ENCODE measurements around the gene SMIM14. TPM values are rescaled to one million over a fixed set of nuclear protein-coding genes. Genes with fewer than 3 reads are reported as not detected.
"Not testable (repeated sequence)": the region's sequence is repeated elsewhere in the genome, so short reads cannot be mapped to it uniquely, and the experiment has no call there.

The SMIM14 gene
- total RNA-seq, 1 donor from 2014 or later = 15.7 TPM

- H3K9ac ChIP-seq (ENCODE audit: low read depth in 1 of 3, low read length in 3 of 3) = no peak overlapping the region
- no peak overlapping the region for H3K27ac ChIP-seq (ENCODE audit: low read depth, low read length)
- H3K36me3 ChIP-seq (ENCODE audit: control insufficient read depth in 3 of 3, insufficient read depth in 3 of 3, low read length in 3 of 3) = peaks cover 0 to 3% (median 0%) of the 10 kb centered on the region in 3 donors
- no peak overlapping the region for H3K4me3 ChIP-seq (ENCODE audit: low read length in 3 of 3)
- no peaks in the 10 kb centered on the region for H3K9me3 ChIP-seq (ENCODE audit: control insufficient read depth in 3 of 3, low read length in 3 of 3)
- no peaks in the 10 kb centered on the region for H3K27me3 ChIP-seq (ENCODE audit: control insufficient read depth in 3 of 3, insufficient read depth in 3 of 3, low read length in 3 of 3)
- no peaks in the 10 kb centered on the region for H3K4me1 ChIP-seq (ENCODE audit: control insufficient read depth in 3 of 3, insufficient read depth in 3 of 3, low read length in 3 of 3)
These were observed 11.3 kb downstream of the SMIM14 start for GRCh38 chr4:39627413-39627812.

GRCh38 chr4:39626913-39627312 lies 11.8 kb downstream of the SMIM14 start:
- Histone ChIP-seq H3K4me3 (ENCODE audit: low read length in 3 of 3) (no peak overlapping the region), H3K27ac (ENCODE audit: low read depth, low read length) (no peak overlapping the region), H3K4me1 (ENCODE audit: control insufficient read depth in 3 of 3, insufficient read depth in 3 of 3, low read length in 3 of 3) (no peaks in the 10 kb centered on the region), H3K9ac (ENCODE audit: low read depth in 1 of 3, low read length in 3 of 3) (no peak overlapping the region), H3K27me3 (ENCODE audit: control insufficient read depth in 3 of 3, insufficient read depth in 3 of 3, low read length in 3 of 3) (no peaks in the 10 kb centered on the region), H3K9me3 (ENCODE audit: control insufficient read depth in 3 of 3, low read length in 3 of 3) (no peaks in the 10 kb centered on the region), H3K36me3 (ENCODE audit: control insufficient read depth in 3 of 3, insufficient read depth in 3 of 3, low read length in 3 of 3) (peaks cover 0 to 3% (median 0%) of the 10 kb centered on the region in 3 donors)

GRCh38 chr4:39626261-39626660 lies 12.4 kb downstream of the SMIM14 start:
- H3K36me3 ChIP-seq (ENCODE audit: control insufficient read depth in 3 of 3, insufficient read depth in 3 of 3, low read length in 3 of 3) = peaks cover 0 to 3% (median 0%) of the 10 kb centered on the region in 3 donors

GRCh38 chr4:39621582-39621981 lies 17.1 kb downstream of the SMIM14 start:
- Histone ChIP-seq H3K36me3 (ENCODE audit: control insufficient read depth in 3 of 3, insufficient read depth in 3 of 3, low read length in 3 of 3) (peaks cover 0 to 3% (median 0%) of the 10 kb centered on the region in 3 donors), H3K27ac (ENCODE audit: low read depth, low read length) (no peak overlapping the region), H3K9me3 (ENCODE audit: control insufficient read depth in 3 of 3, low read length in 3 of 3) (no peaks in the 10 kb centered on the region), H3K9ac (ENCODE audit: low read depth in 1 of 3, low read length in 3 of 3) (no peak overlapping the region), H3K4me3 (ENCODE audit: low read length in 3 of 3) (no peak overlapping the region), H3K27me3 (ENCODE audit: control insufficient read depth in 3 of 3, insufficient read depth in 3 of 3, low read length in 3 of 3) (no peaks in the 10 kb centered on the region), H3K4me1 (ENCODE audit: control insufficient read depth in 3 of 3, insufficient read depth in 3 of 3, low read length in 3 of 3) (no peaks in the 10 kb centered on the region)

More at GRCh38 chr4:39626261-39626660, 12.4 kb downstream of the SMIM14 start:
- Histone ChIP-seq H3K9ac (ENCODE audit: low read depth in 1 of 3, low read length in 3 of 3) (no peak overlapping the region), H3K4me3 (ENCODE audit: low read length in 3 of 3) (no peak overlapping the region), H3K4me1 (ENCODE audit: control insufficient read depth in 3 of 3, insufficient read depth in 3 of 3, low read length in 3 of 3) (no peaks in the 10 kb centered on the region), H3K27me3 (ENCODE audit: control insufficient read depth in 3 of 3, insufficient read depth in 3 of 3, low read length in 3 of 3) (no peaks in the 10 kb centered on the region), H3K9me3 (ENCODE audit: control insufficient read depth in 3 of 3, low read length in 3 of 3) (no peaks in the 10 kb centered on the region), H3K27ac (ENCODE audit: low read depth, low read length) (no peak overlapping the region)

GRCh38 chr4:39620551-39621313 lies 17.9 kb downstream of the SMIM14 start:
- H3K36me3 ChIP-seq (ENCODE audit: control insufficient read depth in 3 of 3, insufficient read depth in 3 of 3, low read length in 3 of 3) = peaks cover 0 to 3% (median 0%) of the 10 kb centered on the region in 3 donors
- H3K27me3 ChIP-seq (ENCODE audit: control insufficient read depth in 3 of 3, insufficient read depth in 3 of 3, low read length in 3 of 3) = no peaks in the 10 kb centered on the region
- no peaks in the 10 kb centered on the region for H3K4me1 ChIP-seq (ENCODE audit: control insufficient read depth in 3 of 3, insufficient read depth in 3 of 3, low read length in 3 of 3)
- no peak overlapping the region for H3K27ac ChIP-seq (ENCODE audit: low read depth, low read length)
- no peaks in the 10 kb centered on the region for H3K9me3 ChIP-seq (ENCODE audit: control insufficient read depth in 3 of 3, low read length in 3 of 3)
- no peak overlapping the region for H3K4me3 ChIP-seq (ENCODE audit: low read length in 3 of 3)
- no peak overlapping the region for H3K9ac ChIP-seq (ENCODE audit: low read depth in 1 of 3, low read length in 3 of 3)

GRCh38 chr4:39617534-39617933 lies 21.1 kb downstream of the SMIM14 start:
- H3K36me3 ChIP-seq (ENCODE audit: control insufficient read depth in 3 of 3, insufficient read depth in 3 of 3, low read length in 3 of 3) = peaks cover 0 to 3% (median 0%) of the 10 kb centered on the region in 3 donors
- H3K4me1 ChIP-seq (ENCODE audit: control insufficient read depth in 3 of 3, insufficient read depth in 3 of 3, low read length in 3 of 3) = peaks cover 0 to 5% (median 4%) of the 10 kb centered on the region in 3 donors
- no peak overlapping the region for H3K27ac ChIP-seq (ENCODE audit: low read depth, low read length)
- no peaks in the 10 kb centered on the region for H3K27me3 ChIP-seq (ENCODE audit: control insufficient read depth in 3 of 3, insufficient read depth in 3 of 3, low read length in 3 of 3)
- no peaks in the 10 kb centered on the region for H3K9me3 ChIP-seq (ENCODE audit: control insufficient read depth in 3 of 3, low read length in 3 of 3)
- H3K9ac ChIP-seq (ENCODE audit: low read depth in 1 of 3, low read length in 3 of 3) = no peak overlapping the region
- H3K4me3 ChIP-seq (ENCODE audit: low read length in 3 of 3) = no peak overlapping the region

GRCh38 chr4:39616651-39617050 lies 22.0 kb downstream of the SMIM14 start:
- Histone ChIP-seq H3K9ac (ENCODE audit: low read depth in 1 of 3, low read length in 3 of 3) (no peak overlapping the region), H3K27ac (ENCODE audit: low read depth, low read length) (no peak overlapping the region), H3K4me3 (ENCODE audit: low read length in 3 of 3) (no peak overlapping the region), H3K9me3 (ENCODE audit: control insufficient read depth in 3 of 3, low read length in 3 of 3) (no peaks in the 10 kb centered on the region), H3K27me3 (ENCODE audit: control insufficient read depth in 3 of 3, insufficient read depth in 3 of 3, low read length in 3 of 3) (no peaks in the 10 kb centered on the region), H3K36me3 (ENCODE audit: control insufficient read depth in 3 of 3, insufficient read depth in 3 of 3, low read length in 3 of 3) (peaks cover 0 to 3% (median 0%) of the 10 kb centered on the region in 3 donors), H3K4me1 (ENCODE audit: control insufficient read depth in 3 of 3, insufficient read depth in 3 of 3, low read length in 3 of 3) (peaks cover 0 to 5% (median 4%) of the 10 kb centered on the region in 3 donors)

GRCh38 chr4:39616112-39616511 lies 22.6 kb downstream of the SMIM14 start:
- H3K9ac ChIP-seq (ENCODE audit: low read depth in 1 of 3, low read length in 3 of 3); H3K27me3 ChIP-seq (ENCODE audit: control insufficient read depth in 3 of 3, insufficient read depth in 3 of 3, low read length in 3 of 3); H3K36me3 ChIP-seq (ENCODE audit: control insufficient read depth in 3 of 3, insufficient read depth in 3 of 3, low read length in 3 of 3); H3K9me3 ChIP-seq (ENCODE audit: control insufficient read depth in 3 of 3, low read length in 3 of 3); H3K27ac ChIP-seq (ENCODE audit: low read depth, low read length); H3K4me3 ChIP-seq (ENCODE audit: low read length in 3 of 3); H3K4me1 ChIP-seq (ENCODE audit: control insufficient read depth in 3 of 3, insufficient read depth in 3 of 3, low read length in 3 of 3): not testable (repeated sequence)

- Histone ChIP-seq H3K9ac (ENCODE audit: low read depth in 1 of 3, low read length in 3 of 3) (peak overlapping the region in 1 of 3 donors; percentile 36), H3K4me1 (ENCODE audit: control insufficient read depth in 3 of 3, insufficient read depth in 3 of 3, low read length in 3 of 3) (peaks cover 0 to 5% (median 4%) of the 10 kb centered on the region in 3 donors), H3K4me3 (ENCODE audit: low read length in 3 of 3) (peak overlapping the region in 1 of 3 donors; percentile 54), H3K27me3 (ENCODE audit: control insufficient read depth in 3 of 3, insufficient read depth in 3 of 3, low read length in 3 of 3) (no peaks in the 10 kb centered on the region), H3K27ac (ENCODE audit: low read depth, low read length) (no peak overlapping the region), H3K9me3 (ENCODE audit: control insufficient read depth in 3 of 3, low read length in 3 of 3) (no peaks in the 10 kb centered on the region), H3K36me3 (ENCODE audit: control insufficient read depth in 3 of 3, insufficient read depth in 3 of 3, low read length in 3 of 3) (peaks cover 0 to 5% (median 2%) of the 10 kb centered on the region in 3 donors)
These were observed 24.0 kb downstream of the SMIM14 start for GRCh38 chr4:39614487-39615162.

- peak overlapping the region; percentile 38 for H3K27ac ChIP-seq (ENCODE audit: low read depth, low read length)
- peaks cover 0 to 5% (median 4%) of the 10 kb centered on the region in 3 donors for H3K4me1 ChIP-seq (ENCODE audit: control insufficient read depth in 3 of 3, insufficient read depth in 3 of 3, low read length in 3 of 3)
- H3K4me3 ChIP-seq (ENCODE audit: low read length in 3 of 3) = no peak overlapping the region
- H3K9me3 ChIP-seq (ENCODE audit: control insufficient read depth in 3 of 3, low read length in 3 of 3) = no peaks in the 10 kb centered on the region
- H3K9ac ChIP-seq (ENCODE audit: low read depth in 1 of 3, low read length in 3 of 3) = peak overlapping the region in 2 of 3 donors; percentile 48 to 57
- H3K36me3 ChIP-seq (ENCODE audit: control insufficient read depth in 3 of 3, insufficient read depth in 3 of 3, low read length in 3 of 3) = peaks cover 0 to 4% (median 2%) of the 10 kb centered on the region in 3 donors
- no peaks in the 10 kb centered on the region for H3K27me3 ChIP-seq (ENCODE audit: control insufficient read depth in 3 of 3, insufficient read depth in 3 of 3, low read length in 3 of 3)
These were observed 25.5 kb downstream of the SMIM14 start for GRCh38 chr4:39613093-39613656.
